Astrocyte (in vitro differentiated cells and primary cell): ENCODE results near the gene INPP5A.

Experiments used
- CTCF ChIP-seq: IDR thresholded peaks from 2 replicates; pipeline ENCODE4 v1.5.1; 2011; ENCODE audit warnings: low read depth, mild to moderate bottlenecking, inconsistent platforms, low read length, moderate library complexity; ENCODE audit not compliant: insufficient read depth
- EZH2 ChIP-seq: IDR thresholded peaks from 2 replicates; pipeline ENCODE4 v1.6.1; 2012; ENCODE audit warnings: mild to moderate bottlenecking, low read length, inconsistent platforms; ENCODE audit not compliant: insufficient read depth

DNA sequence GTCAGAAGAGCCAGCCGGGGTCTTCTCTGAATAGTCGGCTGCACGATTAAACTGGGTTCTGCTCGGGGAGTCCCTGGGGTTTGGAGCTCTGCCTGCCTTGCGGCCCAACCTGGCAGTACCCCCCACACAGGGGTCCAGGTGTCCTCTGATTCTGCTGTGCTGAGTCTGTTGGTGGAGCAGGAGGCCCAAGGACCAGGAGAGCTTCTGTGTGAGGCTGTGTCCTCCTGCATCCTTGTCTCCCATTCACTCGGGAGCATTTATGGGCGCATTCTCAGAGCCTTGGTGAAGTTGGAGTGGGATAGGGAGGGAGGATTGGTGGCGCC, 14.2 kb downstream of the INPP5A start:
- TF ChIP-seq CTCF (no peak), EZH2 (no peak)
